ENCODE results near the gene PCED1B.
"Not testable (repeated sequence)": the region's sequence is repeated elsewhere in the genome, so short reads cannot be mapped to it uniquely, and the experiment has no call there.

The PCED1B gene

DNA sequence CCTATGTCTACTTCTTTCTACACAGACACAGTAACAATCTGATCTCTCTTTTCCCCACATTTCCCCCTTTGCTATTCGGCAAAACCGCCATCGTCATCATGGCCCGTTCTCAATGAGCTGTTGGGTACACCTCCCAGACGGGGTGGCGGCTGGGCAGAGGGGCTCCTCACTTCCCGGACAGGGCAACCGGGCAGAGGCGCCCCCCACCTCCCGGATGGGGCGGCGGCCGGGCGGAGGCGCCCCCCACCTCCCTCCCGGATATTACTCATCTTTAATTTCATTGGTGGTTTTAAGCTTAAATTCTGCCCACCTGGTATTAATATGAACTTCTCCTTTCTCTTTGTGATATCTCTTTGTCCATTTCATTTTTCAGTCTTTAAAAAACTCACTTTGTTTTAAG is 90.9 kb downstream of the PCED1B start:
- DNase-seq (ENCODE audit: low read depth) = not testable (repeated sequence)

DNA sequence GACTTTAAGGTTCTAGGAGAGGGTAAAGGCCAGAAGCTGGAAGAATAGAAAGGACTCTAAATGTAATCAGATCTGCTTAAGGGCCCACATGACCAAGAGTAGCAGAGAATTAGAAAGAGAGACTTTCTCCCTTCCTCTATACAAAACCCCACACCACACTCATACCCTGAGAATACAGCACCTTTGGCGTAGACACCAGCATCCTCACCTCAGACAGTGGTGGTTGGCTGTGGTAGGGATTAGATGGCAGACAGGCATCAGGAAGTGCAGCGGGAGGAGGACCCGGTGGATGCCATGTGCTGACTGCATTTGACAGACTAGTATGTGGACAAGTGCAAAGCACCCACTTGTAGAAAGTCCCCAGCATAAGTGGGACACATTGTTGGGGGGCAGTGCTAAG is 98.6 kb downstream of the PCED1B start:
- no peak for DNase-seq (ENCODE audit: low read depth)

DNA sequence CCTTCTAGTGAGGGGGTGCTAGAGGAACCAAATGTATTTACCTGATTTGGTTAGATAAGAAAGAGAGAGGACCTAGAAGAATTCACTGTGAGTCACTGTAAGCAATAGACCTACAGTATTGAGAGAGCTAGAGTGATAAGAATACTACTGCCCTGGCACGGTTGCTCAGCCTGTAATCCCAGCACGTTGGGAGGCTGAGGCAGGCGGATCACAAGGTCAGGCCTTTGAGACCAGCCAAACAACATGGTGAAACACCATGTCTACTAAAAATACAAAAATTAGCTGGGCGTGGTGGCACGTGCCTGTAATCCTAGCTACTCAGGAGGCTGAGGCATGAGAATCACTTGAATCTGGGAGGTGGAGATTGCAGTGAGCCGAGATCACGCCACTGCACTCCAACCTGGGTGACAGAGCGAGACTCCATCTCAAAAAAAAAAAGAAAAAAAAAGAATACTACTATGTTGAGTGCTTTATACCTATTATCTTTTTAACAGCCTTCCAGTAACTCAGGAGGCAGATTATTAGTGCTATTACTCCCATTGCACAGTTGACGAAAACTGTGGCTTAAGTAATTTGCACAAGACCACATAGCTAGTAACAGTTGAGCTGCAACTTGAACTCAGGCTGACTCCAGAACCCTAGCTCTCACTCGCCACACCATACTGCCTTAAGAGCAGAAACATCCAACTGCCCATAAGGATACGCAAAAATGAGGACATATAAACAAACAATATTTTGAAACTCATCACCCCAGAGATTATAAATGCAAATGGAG is 102.9 kb downstream of the PCED1B start:
- not testable (repeated sequence) for DNase-seq (ENCODE audit: low read depth)

GRCh38 chr12:47184229-47184628 is 104.8 kb downstream of the PCED1B start:
- no peak for DNase-seq (ENCODE audit: low read depth)

DNA sequence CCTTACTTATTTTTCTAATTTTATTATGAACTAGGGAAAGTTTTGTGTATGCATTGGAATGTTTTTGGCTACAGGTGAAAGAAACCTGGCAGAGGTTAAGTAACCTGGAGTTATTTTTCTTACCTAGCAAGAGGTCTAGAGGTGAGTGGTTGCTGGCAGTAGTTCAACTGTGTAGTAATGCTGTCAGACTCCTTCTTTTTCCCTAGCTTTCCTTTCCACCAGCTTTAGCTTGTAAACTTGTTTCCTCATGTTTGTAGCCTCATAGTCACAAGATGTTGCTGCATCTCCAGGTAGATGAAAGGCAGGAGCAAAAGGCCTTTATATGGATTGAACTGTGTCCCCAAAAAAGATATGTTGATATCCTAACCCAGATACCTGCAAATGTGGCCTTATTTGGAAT is 105.4 kb downstream of the PCED1B start:
- DNase-seq (ENCODE audit: low read depth) = no peak

DNA sequence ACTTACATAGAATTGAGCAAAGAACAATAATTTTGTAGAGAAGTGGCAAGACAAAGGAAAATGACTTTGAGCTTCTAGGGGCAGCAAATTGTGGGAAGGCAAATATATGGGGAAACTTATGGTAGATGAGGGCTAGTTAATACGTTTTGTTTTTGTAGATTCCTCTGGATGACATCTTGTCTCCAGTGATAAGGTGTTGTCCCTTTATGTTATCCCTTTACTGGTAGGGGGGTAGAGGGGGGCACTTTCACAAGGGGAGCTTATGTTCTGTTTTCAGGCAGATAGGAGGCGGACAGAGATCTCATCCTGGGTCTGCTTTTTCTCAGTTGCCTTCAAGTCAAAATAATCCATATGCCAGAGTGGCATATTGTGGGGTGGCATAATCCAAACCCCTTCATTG is 106.8 kb downstream of the PCED1B start:
- no peak for DNase-seq (ENCODE audit: low read depth)

DNA sequence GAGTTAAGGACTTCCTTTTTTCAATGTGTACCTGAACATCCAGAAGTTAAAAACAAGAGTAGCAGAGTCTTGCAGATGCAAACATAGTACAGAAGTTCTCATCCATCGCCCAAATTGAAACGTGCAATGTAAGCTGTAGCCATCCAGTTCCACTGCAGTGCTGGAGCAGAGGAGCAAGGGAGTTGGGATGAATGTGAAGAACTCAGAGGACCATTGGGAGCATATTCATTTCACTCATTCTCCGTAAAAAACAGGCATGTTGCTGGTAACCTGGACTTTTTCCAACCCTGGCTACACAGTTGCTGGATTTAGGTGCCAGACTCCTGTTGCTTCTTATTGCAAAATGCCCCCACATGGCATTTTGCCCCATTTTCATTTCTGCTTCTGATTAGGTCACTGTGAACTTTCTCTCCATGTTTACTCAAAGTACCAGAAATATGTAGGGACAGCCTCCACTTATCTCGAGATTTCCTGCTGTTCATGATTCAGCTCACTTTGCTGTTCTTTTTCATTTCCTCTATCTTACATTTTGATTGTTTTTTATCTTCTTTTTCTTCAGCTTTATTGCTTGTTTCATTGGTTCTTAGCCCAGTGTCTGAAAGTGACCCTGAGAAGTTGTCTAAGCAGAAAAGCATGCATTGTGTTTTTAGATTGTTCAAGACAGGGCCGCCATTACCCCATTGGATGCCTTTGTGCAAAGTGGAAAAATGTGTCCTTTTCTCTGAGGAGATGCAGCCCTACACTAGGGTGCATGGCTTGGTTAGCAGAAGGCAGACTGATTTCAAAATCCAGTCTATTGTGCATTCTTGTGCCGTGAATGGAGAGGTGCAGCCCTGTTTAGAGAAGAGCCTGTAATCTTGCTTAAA is 109.4 kb downstream of the PCED1B start:
- no peak for DNase-seq (ENCODE audit: low read depth)

DNA sequence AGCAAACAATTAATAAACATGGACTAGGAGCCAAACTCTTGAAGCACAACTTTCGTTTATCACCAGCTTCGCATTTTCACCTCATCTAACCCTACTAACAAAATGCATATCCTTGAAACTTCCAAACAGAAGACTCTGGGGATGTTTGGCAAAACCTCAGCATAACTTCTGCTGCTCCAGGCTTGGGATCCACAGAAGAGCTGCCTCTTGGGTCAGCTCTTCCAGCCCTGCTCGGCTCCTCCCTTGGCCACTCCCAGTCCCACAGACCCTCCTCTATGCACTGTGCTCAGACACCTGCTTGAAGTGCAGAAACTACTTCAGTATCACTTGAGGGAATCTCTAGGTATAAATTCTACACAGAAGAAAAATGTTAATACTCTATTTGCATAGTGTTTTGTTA is 110.3 kb downstream of the PCED1B start:
- no peak for DNase-seq (ENCODE audit: low read depth)

- no peak for DNase-seq (ENCODE audit: low read depth)
These were observed 110.9 kb downstream of the PCED1B start for GRCh38 chr12:47190271-47190750.

DNA sequence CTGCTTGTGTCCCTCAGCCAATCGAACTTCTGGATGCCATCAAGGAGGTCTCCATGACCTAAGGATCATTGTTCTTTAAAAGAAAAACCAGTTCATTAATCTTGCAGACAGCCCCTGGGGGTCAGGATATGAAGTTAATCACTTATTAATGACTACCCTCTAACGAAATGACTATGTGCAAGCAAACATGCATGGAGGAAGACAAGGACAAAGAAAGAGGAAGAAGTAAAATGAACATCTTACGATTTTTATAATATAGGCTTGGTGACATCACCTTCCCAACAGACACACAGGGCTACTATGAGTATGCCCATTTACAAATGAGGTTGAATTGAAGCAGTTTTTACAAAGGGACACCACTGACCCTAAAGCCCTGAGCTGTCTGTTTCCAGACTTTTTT is 111.5 kb downstream of the PCED1B start:
- no peak for DNase-seq (ENCODE audit: low read depth)

DNA sequence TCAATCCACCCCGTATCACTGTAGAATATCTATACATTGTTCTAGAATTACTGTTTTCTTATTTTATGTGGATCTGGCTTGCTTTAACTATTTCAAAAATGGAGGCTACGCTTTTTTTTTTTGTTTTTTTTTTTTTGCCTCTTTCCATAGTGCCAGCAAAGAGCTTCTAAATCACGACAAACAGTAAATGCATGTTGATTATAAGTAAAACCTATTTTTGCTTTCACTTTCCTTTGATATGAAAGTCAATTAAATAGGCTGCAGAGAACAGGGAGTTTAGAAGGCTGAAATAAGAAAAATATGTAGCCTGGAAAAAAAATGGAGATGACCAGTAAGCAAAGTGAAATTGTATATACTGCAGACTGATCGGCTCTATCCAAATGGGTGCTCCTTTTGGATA is 112.6 kb downstream of the PCED1B start:
- DNase-seq (ENCODE audit: low read depth) = no peak

DNA sequence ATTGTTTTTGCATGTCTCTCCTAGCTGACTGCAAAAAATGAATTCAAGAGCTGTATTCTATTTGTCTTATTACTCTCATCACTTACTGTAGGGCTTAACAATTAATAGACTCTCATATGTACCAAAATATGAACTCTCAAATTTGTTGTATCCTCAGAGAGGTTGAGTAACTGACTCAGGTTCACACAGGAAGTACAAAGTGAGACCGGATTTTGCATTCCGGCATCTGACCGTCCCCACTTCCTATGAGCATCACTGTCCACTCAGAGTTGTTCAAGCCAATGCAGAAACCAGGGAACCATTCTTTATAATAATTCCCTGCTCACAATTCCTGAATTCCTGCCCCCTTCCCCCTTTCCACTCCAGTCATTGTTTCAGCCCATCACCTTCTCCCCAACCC is 113.6 kb downstream of the PCED1B start:
- no peak for DNase-seq (ENCODE audit: low read depth)

DNA sequence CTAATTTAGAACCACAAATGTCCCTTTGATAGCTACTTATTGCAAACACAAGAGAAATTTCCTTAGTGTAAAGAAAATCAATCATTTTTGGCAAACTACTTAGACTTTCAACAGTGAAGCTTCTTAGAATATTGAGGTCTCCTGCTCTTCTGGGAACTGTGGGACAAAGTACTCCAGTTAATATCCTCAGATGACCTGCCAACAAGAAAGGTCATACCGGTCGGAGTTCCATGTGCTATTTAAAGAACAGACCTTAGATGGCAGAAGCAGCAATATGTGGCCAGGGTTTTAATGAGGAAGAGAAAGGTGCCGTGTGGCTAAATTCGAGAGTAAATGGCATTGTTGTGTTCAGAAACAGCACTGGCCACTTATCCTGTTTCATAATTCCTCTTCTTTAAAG is 115.1 kb downstream of the PCED1B start:
- no peak for DNase-seq (ENCODE audit: low read depth)

GRCh38 chr12:47200446-47200845 is 121.0 kb downstream of the PCED1B start:
- DNase-seq (ENCODE audit: low read depth) = no peak

GRCh38 chr12:47201190-47201589 is 121.8 kb downstream of the PCED1B start:
- not testable (repeated sequence) for DNase-seq (ENCODE audit: low read depth)

DNA sequence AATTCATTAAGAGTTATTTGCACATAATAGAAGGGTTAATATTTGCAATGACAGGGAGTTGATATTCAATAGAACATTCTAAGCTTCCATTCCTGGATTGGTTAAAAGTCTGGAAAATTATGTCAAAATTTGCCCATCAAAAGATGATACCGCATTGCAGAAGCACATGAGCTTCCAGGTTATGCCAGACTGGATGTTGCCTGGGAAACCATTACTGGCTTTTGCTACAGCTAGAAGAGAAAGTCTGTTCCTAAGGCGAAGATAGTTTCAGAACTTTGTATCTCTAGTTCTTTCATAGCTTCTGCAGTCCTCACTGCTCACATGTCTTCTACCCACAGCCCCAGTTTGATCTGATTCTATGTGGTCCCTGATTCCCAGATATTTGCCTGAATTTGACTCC is 122.8 kb downstream of the PCED1B start:
- DNase-seq (ENCODE audit: low read depth) = no peak

DNA sequence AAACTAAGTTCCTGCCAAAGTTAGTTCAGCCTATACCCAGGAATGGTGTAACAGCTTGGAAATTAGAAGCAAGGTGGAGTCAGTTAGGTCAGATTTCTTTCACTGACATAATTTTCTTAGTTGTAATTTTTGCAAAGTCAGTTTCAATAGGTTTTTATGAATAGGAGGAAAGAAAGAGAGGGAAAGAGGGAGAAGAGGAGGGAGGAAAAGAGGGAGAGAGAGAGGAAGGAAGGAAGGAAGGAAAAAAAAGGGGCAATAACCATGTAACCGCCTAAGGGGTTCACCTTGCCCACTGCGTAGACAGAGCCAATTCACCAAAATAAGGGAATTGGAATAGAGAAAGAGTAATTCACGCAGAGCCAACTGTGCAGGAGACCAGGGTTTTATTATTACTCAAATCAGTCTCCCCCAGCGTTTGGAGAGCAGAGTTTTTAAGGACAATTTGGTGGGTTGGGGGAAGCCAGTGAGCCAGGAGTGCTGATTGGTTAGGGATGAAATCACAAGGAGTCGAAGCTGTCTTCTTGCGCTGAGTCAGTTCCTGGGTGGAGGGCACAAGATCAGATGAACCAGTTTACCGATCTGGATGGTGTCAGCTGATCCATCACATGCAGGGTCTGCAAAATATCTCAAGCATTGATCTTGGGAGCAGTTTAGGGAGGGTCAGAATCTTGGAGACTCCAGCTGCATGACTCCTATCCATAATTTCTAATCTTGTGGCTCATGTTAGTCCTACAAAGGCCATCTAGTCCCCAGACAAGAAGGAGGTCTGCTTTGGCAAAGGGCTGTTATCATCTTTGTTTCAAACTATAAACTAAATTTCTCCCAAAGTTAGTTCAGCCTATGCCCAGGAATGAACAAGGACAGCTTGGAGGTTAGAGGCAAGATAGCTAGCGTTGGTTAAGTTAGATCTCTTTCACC is 126.4 kb downstream of the PCED1B start:
- DNase-seq (ENCODE audit: low read depth) = no peak

DNA sequence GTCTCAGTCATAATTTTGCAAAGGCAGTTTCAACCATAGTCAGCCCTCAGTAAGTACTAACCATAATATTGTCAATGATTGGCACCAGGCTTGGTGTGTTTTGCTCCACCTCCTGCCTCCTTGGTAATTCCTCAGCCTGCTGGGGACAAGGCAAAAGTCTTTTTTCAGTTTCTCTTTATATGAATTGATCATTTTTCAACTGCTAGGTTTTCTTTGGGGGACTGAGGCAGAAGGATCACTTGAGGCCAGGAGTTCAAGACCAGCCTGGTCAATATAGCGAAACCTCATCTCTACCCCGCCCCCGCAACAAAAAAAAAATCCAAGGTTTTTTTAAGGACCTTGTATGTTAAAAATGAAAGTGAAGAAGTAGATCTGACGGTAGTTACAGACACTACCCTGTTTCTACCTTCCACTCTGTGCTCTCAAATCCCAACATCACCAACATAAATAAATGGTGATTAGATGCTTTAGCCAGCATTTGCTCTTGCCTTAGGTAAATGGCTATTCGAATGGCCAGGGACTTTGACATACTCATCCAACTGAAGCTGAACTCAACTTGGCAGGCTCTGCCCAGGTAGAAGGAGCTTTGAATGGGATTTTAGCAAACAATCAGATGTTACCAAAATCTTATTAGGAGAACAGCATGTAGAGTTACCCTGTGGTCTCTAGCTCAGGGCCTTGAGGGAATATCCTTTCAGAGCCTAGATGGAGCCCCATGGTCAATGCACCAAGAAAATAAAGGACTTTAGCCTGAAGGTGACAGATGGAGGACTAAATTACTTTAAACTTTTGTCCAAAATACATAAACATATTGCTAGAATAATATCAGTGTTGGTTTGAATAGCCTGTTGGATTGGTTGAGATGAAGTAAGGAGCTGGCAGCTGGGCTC is 127.3 kb downstream of the PCED1B start:
- DNase-seq (ENCODE audit: low read depth) = no peak

DNA sequence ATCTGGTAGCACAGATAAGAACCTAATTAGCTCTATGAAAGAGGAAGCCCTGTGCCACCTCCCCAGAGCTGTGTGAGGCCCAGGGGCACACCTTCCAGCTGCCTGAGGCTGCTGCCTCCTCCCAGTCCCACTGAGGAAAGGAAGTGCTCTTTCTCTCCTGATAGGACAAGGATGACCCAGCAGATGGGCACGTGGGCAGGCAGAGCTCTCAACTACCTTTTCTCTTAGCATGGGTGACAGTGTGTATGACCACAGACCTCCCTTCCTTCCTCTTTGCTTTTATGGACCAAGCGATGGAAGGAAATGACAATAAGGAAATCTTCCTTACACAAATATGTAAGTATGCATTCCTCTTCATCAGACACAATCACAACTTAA is 127.9 kb downstream of the PCED1B start:
- no peak for DNase-seq (ENCODE audit: low read depth)

DNA sequence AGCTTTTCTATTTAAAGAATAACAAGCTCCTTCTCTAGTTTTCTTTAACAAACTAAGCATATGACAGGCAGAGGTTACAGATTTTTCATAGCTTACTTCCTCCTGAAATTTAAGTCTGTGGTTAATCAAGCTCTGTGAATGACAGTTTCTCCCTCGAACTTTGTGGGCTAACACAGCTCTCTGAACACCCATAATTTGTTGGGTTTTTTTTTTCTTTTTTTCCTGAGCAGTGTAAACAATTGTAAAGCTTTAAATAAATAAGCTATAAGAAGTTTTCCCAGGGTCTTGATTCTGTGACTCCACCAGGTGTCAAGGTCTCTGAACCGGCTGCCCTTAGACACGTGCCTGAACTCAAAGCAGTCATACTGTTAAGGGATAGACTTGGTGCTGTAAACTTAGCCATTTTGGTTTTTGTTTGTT is 128.4 kb downstream of the PCED1B start:
- DNase-seq (ENCODE audit: low read depth) = no peak

DNA sequence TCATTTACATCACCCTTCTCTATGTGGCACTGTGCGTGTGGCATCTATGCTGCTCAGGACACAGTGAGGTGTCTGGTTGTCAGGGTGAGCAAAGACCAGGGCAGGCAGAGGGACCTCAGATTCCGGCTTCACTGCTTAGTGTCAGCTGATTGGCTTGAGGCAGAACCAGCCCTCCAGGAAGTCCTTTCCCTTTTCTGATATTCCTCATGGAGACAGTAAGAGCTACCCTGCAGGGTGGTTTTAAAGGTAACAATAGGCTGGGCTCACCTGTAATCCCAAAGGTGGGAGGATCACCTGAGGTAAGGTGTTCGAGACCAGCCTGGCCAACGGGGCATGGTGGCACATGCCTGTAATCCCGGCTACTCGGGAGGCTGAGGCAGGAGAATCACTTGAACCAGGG is 129.6 kb downstream of the PCED1B start:
- no peak for DNase-seq (ENCODE audit: low read depth)

All from stimulated activated CD8-positive, alpha-beta memory T cell treated with anti-CD3 and anti-CD28 coated beads, Interleukin-15, amount 100 ng/mL, for 1 hour (primary cell).